ENCODE measurements around the gene FAHD1.
"Not testable (repeated sequence)": the region's sequence is repeated elsewhere in the genome, so short reads cannot be mapped to it uniquely, and the experiment has no call there.

FAHD1 gene

GRCh38 chr16:1790261-1790610 is 36.8 kb upstream of the FAHD1 start:
- no peak for DNase-seq

GRCh38 chr16:1790611-1791255 is 36.3 kb upstream of the FAHD1 start:
- DNase-seq: no peak

GRCh38 chr16:1791256-1791942 is 35.6 kb upstream of the FAHD1 start:
- no peak for DNase-seq

- no peak for DNase-seq
Measured at GRCh38 chr16:1791943-1792812, 34.8 kb upstream of the FAHD1 start.

GRCh38 chr16:1792836-1793577 is 34.0 kb upstream of the FAHD1 start:
- DNase-seq: no peak

GRCh38 chr16:1793578-1794220 is 33.3 kb upstream of the FAHD1 start, which contains the start of gene IGFALS:
IGFALS (minus strand) TSS chr16:1793705; CDS start chr16:1793652, 53 bp downstream.
- no peak for DNase-seq

- no peak for DNase-seq
Measured at GRCh38 chr16:1794221-1794871, 32.7 kb upstream of the FAHD1 start.

- DNase-seq: no peak
Measured at GRCh38 chr16:1794908-1795666, 31.9 kb upstream of the FAHD1 start.

- not testable (repeated sequence) for DNase-seq
Measured at GRCh38 chr16:1799263-1799662, 27.7 kb upstream of the FAHD1 start.

- DNase-seq: no peak
Measured at GRCh38 chr16:1800701-1801100, 26.3 kb upstream of the FAHD1 start.

- no peak for DNase-seq
Measured at GRCh38 chr16:1807626-1808025, 19.4 kb upstream of the FAHD1 start.

GRCh38 chr16:1808691-1809090 is 18.3 kb upstream of the FAHD1 start:
- DNase-seq: no peak

- DNase-seq: no peak
Measured at GRCh38 chr16:1809281-1809801, 17.7 kb upstream of the FAHD1 start.

- no peak for DNase-seq
Measured at GRCh38 chr16:1810106-1810505, 16.9 kb upstream of the FAHD1 start.

GRCh38 chr16:1810536-1810935 is 16.5 kb upstream of the FAHD1 start:
- no peak for DNase-seq

- DNase-seq: no peak
Measured at GRCh38 chr16:1812732-1813163, 14.3 kb upstream of the FAHD1 start.

GRCh38 chr16:1815461-1815860 is 11.5 kb upstream of the FAHD1 start:
- DNase-seq: no peak

- DNase-seq: no peak
Measured at GRCh38 chr16:1816396-1817275, 10.4 kb upstream of the FAHD1 start.

GRCh38 chr16:1817276-1817589 is 9.8 kb upstream of the FAHD1 start:
- no peak for DNase-seq

GRCh38 chr16:1817716-1818115 is 9.3 kb upstream of the FAHD1 start:
- no peak for DNase-seq
